Activated B cell treated with CpG ODN at 0.5 μM for 24 hours (primary cell): Measurements from ENCODE around the gene MGLL. TPM values are rescaled to one million over a fixed set of nuclear protein-coding genes. Genes with fewer than 3 reads are reported as not detected.

Experiments used
- ATAC-seq: fragments of 200-7000 bp; cut with Tn5 transposase; one replicate; pipeline ENCODE4 v1.10.0; 2021; ENCODE audit warnings: low read depth, mild to moderate bottlenecking, moderate library complexity
- CTCF ChIA-PET: fragments of 350-600 bp; sonication (Branson Sonifier 250); formaldehyde crosslinking; loops from one replicate; lab custom pipeline; 2021; ENCODE audit warnings: antibody characterized with exemption; lab: Charles Lee
- POLR2A ChIA-PET: fragments of 350-600 bp; sonication (Branson Sonifier 250); formaldehyde crosslinking; loops from one replicate; lab custom pipeline; 2021; ENCODE audit warnings: antibody characterized with exemption; lab: Charles Lee
- DNase-seq: peaks from one replicate; pipeline ENCODE4 v3.0.0; 2022
- H3K27ac Mint-ChIP-seq: one replicate; pipeline ENCODE4 v1.8.0; 2020; ENCODE audit warnings: mixed read lengths
- H3K27me3 Mint-ChIP-seq: one replicate; pipeline ENCODE4 v1.8.0; 2021; ENCODE audit warnings: mixed read lengths
- H3K36me3 Mint-ChIP-seq: one replicate; pipeline ENCODE4 v1.8.0; 2021; ENCODE audit warnings: low read depth, mixed read lengths
- H3K4me1 Mint-ChIP-seq: one replicate; pipeline ENCODE4 v1.8.0; 2021; ENCODE audit warnings: mixed read lengths
- H3K4me3 Mint-ChIP-seq: one replicate; pipeline ENCODE4 v1.8.0; 2020; ENCODE audit warnings: mild to moderate bottlenecking, mixed read lengths
- H3K9me3 Mint-ChIP-seq: one replicate; pipeline ENCODE4 v1.8.0; 2020; ENCODE audit warnings: mixed read lengths
- intact Hi-C: fragments of 100-400 bp; cut with micrococcal nuclease; formaldehyde crosslinking; loops from one replicate; pipeline ENCODE4 v1.15.1; 2024
- total RNA-seq: library from RNA; stranded (reverse); gene quantifications from 2 replicates; pipeline ENCODE4 v1.2.3, GENCODE V29; 2022
- TF ChIP-seq, protein P1 (sequence below): fragments of 200-600 bp; IDR thresholded peaks from one replicate; pipeline ENCODE4 v1.8.0; 2022; ENCODE audit warnings: antibody characterized with exemption, mild to moderate bottlenecking

Gene MGLL
- total RNA-seq, 1 donor from 2014 or later, result 19.1 TPM

DNA sequence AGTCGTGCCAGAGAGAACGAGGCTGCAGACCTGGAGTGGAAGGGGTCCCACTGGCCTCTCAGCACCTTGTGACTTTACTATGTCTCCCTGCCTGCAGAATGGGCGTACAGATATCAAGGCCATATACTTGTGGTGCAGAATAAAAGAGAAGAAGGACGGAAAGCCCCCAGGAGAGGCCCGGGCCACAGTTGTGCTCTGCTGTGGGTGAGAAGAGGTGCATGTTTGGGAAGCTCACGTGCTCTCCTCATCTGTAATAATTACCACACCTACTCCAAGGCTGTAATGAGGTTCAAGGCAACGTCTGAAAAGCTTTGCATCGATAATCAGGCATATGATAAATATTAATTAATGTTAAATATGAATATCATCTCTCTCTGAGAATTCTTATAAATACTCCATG, 58.0 kb downstream of the MGLL start:
- Mint-ChIP-seq H3K9me3 (peaks cover 13% of the 10 kb centered on the region), H3K27ac (peak overlapping the region; percentile 38), H3K27me3 (no peaks in the 10 kb centered on the region), H3K4me3 (no peak overlapping the region), H3K4me1 (peaks cover 45% of the 10 kb centered on the region), H3K36me3 (peaks cover 11% of the 10 kb centered on the region)
- ATAC-seq (no peak), DNase-seq (no peak)
- ChIA-PET CTCF (interaction anchor here (0.9 to 1.0 kb wide), 2 partner anchors 14 to 70 kb away, joined by 3 read pairs; no protein-coding TSS in a partner anchor), POLR2A (interaction anchor here (0.9 to 1.5 kb wide), 4 partner anchors 10 to 154 kb away, joined by 3 to 5 read pairs (median 4); no protein-coding TSS in a partner anchor)
- TF ChIP-seq, protein P1, sequence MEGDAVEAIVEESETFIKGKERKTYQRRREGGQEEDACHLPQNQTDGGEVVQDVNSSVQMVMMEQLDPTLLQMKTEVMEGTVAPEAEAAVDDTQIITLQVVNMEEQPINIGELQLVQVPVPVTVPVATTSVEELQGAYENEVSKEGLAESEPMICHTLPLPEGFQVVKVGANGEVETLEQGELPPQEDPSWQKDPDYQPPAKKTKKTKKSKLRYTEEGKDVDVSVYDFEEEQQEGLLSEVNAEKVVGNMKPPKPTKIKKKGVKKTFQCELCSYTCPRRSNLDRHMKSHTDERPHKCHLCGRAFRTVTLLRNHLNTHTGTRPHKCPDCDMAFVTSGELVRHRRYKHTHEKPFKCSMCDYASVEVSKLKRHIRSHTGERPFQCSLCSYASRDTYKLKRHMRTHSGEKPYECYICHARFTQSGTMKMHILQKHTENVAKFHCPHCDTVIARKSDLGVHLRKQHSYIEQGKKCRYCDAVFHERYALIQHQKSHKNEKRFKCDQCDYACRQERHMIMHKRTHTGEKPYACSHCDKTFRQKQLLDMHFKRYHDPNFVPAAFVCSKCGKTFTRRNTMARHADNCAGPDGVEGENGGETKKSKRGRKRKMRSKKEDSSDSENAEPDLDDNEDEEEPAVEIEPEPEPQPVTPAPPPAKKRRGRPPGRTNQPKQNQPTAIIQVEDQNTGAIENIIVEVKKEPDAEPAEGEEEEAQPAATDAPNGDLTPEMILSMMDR, result no peak
- intact Hi-C loops, result no loop called here

DNA sequence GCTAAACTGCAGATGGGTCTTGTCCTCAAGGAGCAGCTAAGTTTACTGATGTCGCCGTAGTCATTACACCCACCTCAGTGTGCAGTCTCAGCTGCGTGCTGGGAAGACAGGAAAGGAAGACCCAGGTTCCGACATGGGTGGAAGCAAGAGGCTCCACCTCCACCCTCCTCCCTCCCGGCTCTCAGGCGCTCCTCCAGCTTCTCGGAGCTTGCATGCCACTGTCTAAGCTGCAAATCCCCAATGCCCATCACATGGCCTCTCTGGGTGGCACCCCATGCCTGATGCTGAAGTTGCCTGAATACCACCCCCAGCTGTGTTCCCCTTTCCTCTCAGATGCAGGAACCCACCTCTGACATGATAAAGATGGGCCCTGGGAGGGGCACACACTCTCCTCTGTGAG, 58.5 kb downstream of the MGLL start:
- ChIA-PET POLR2A (interaction anchor here (0.9 to 1.5 kb wide), 2 partner anchors 9 to 154 kb away, joined by 3 to 4 read pairs; no protein-coding TSS in a partner anchor), CTCF (interaction anchor here (0.9 kb wide), 1 partner anchor 70 kb away, joined by 3 read pairs; no protein-coding TSS in a partner anchor)
- H3K9me3 Mint-ChIP-seq, result peaks cover 13% of the 10 kb centered on the region
- peaks cover 45% of the 10 kb centered on the region for H3K4me1 Mint-ChIP-seq
- H3K4me3 Mint-ChIP-seq, result no peak overlapping the region
- intact Hi-C loops, result loop anchor here (2.0 kb wide), 1 partner anchor 13 kb away; no protein-coding TSS in a partner anchor
- H3K27me3 Mint-ChIP-seq, result no peaks in the 10 kb centered on the region
- peaks cover 10% of the 10 kb centered on the region for H3K36me3 Mint-ChIP-seq
- TF ChIP-seq, protein P1, result no peak
- no peak for DNase-seq
- ATAC-seq, result no peak
- no peak overlapping the region for H3K27ac Mint-ChIP-seq

GRCh38 chr3:127763337-127763736, 59.0 kb downstream of the MGLL start:
- Mint-ChIP-seq H3K4me1 (peaks cover 45% of the 10 kb centered on the region), H3K36me3 (peaks cover 5% of the 10 kb centered on the region)
- CTCF ChIA-PET, result no interaction called here

GRCh38 chr3:127762787-127763105, 59.6 kb downstream of the MGLL start:
- H3K4me3 Mint-ChIP-seq, result peak overlapping the region; percentile 74
- DNase-seq, result no peak
- H3K36me3 Mint-ChIP-seq, result no peaks in the 10 kb centered on the region
- peak overlapping the region; percentile 76 for H3K27ac Mint-ChIP-seq
- H3K27me3 Mint-ChIP-seq, result no peaks in the 10 kb centered on the region
- H3K9me3 Mint-ChIP-seq, result peaks cover 2% of the 10 kb centered on the region
- POLR2A ChIA-PET, result interaction anchor here (0.9 to 2.9 kb wide), 4 partner anchors 13 to 72 kb away, joined by 3 to 11 read pairs (median 4); no protein-coding TSS in a partner anchor
- CTCF ChIA-PET, result interaction anchor here (1.0 kb wide), 1 partner anchor 12 kb away, joined by 3 read pairs; no protein-coding TSS in a partner anchor
- TF ChIP-seq, protein P1, result no peak
- no peak for ATAC-seq
- H3K4me1 Mint-ChIP-seq, result peaks cover 45% of the 10 kb centered on the region
- intact Hi-C loops, result loop anchor here (1.0 to 2.0 kb wide), 2 partner anchors 12 to 14 kb away; no protein-coding TSS in a partner anchor

More at GRCh38 chr3:127763337-127763736, 59.0 kb downstream of the MGLL start:
- no peak for ATAC-seq
- POLR2A ChIA-PET, result interaction anchor here (2.9 kb wide), 1 partner anchor 27 kb away, joined by 11 read pairs; no protein-coding TSS in a partner anchor
- Mint-ChIP-seq H3K4me3 (no peak overlapping the region), H3K27ac (no peak overlapping the region), H3K27me3 (no peaks in the 10 kb centered on the region), H3K9me3 (peaks cover 8% of the 10 kb centered on the region)
- DNase-seq, result no peak
- intact Hi-C loops, result loop anchor here (2.0 kb wide), 1 partner anchor 13 kb away; no protein-coding TSS in a partner anchor
- TF ChIP-seq, protein P1, result no peak

- H3K36me3 Mint-ChIP-seq, result no peaks in the 10 kb centered on the region
- ATAC-seq (peak; percentile 67), DNase-seq (no peak)
- TF ChIP-seq, protein P1, result no peak
- peak overlapping the region; percentile 76 for H3K27ac Mint-ChIP-seq
- intact Hi-C loops, result loop anchor here (1.0 to 2.0 kb wide), 2 partner anchors 12 to 15 kb away; no protein-coding TSS in a partner anchor
- peaks cover 47% of the 10 kb centered on the region for H3K4me1 Mint-ChIP-seq
- no peaks in the 10 kb centered on the region for H3K27me3 Mint-ChIP-seq
- H3K4me3 Mint-ChIP-seq, result peak overlapping the region; percentile 74
- ChIA-PET POLR2A (interaction anchor here (0.9 to 2.9 kb wide), 6 partner anchors 8 to 72 kb away, joined by 3 to 11 read pairs (median 4); no protein-coding TSS in a partner anchor), CTCF (interaction anchor here (1.0 to 1.1 kb wide), 2 partner anchors 12 to 187 kb away, joined by 3 to 4 read pairs; no protein-coding TSS in a partner anchor)
- H3K9me3 Mint-ChIP-seq, result no peaks in the 10 kb centered on the region
Measured at GRCh38 chr3:127762077-127762786, 60.1 kb downstream of the MGLL start.
